ENCODE measurements around the gene JHY.

DNA sequence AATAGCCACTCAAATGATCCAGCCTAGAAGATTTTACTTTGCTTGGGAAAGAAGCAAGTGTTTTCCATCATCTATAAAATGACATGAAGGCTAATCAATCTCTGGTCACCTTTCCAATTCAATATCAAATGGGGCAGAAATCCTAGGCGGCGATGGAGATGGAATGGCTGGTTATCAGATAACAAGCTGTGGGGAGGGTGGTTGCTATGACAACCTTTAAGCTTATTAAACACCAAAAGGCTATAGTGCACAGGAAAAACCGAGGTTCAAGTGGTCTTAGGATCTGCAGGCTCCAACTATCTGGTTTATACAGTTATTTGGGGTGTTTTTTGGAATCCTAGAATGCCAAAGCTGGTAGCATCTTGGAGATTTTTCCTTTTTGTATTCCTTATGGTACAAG, 113.0 kb downstream of the JHY start:
- TF ChIP-seq, protein P1, sequence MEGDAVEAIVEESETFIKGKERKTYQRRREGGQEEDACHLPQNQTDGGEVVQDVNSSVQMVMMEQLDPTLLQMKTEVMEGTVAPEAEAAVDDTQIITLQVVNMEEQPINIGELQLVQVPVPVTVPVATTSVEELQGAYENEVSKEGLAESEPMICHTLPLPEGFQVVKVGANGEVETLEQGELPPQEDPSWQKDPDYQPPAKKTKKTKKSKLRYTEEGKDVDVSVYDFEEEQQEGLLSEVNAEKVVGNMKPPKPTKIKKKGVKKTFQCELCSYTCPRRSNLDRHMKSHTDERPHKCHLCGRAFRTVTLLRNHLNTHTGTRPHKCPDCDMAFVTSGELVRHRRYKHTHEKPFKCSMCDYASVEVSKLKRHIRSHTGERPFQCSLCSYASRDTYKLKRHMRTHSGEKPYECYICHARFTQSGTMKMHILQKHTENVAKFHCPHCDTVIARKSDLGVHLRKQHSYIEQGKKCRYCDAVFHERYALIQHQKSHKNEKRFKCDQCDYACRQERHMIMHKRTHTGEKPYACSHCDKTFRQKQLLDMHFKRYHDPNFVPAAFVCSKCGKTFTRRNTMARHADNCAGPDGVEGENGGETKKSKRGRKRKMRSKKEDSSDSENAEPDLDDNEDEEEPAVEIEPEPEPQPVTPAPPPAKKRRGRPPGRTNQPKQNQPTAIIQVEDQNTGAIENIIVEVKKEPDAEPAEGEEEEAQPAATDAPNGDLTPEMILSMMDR (IDR thresholded peaks at IDR 0.05; ENCODE audit: low read depth, low read length) = no peak
- TF ChIP-seq EZH2phosphoT487 (IDR thresholded peaks at IDR 0.05; ENCODE audit: low read depth) = no peak
